Lower leg skin (tissue), 4 donors: Measurements from ENCODE around the gene PIP5K1B. TPM values are rescaled to one million over a fixed set of nuclear protein-coding genes. Genes with fewer than 3 reads are reported as not detected.

Source experiments
- DNase-seq, 2 donors: peaks; one replicate each; pipeline ENCODE4 v3.0.0-alpha.2; 2019; ENCODE audit warnings: low spot score in 2 of 2
- H3K4me3 ChIP-seq: fragments of 200-600 bp; sonication (generic); 2 replicates; pipeline ENCODE4 v1.5.1; 2017; ENCODE audit warnings: mild to moderate bottlenecking, low read depth; ENCODE audit not compliant: poor library complexity, severe bottlenecking
- POLR2A ChIP-seq, 2 donors: fragments of 450-650 bp; IDR thresholded peaks; one replicate each; pipeline ENCODE4 v1.6.1; 2016 to 2017; ENCODE audit warnings: antibody characterized with exemption in 2 of 2, mild to moderate bottlenecking in 1 of 2, moderate library complexity in 1 of 2
- WGBS, 2 donors: methylation state at CpG; one replicate each; pipeline ENCODE4 v1.1.5; 2018; 5-methylcytosine and 5-hydroxymethylcytosine counted together
- intact Hi-C: fragments of 100-400 bp; cut with DNase I; formaldehyde crosslinking; loops from one replicate; pipeline ENCODE4 v1.15.0; 2023; ENCODE audit warnings: low total_unique reads
- total RNA-seq, 4 donors: library from RNA; depleted of rRNA; stranded (reverse); fragments of >200 nt; gene quantifications; one replicate each; pipeline ENCODE4 v1.1.0, GENCODE V29; 2016
- TF ChIP-seq, protein P1 (sequence below), 3 donors: fragments of 450-650 bp; IDR thresholded peaks; one replicate each; pipeline ENCODE4 v1.5.1; 2016; ENCODE audit warnings: antibody characterized with exemption in 3 of 3, mild to moderate bottlenecking in 3 of 3, moderate library complexity in 2 of 3

The PIP5K1B gene
- total RNA-seq, 4 donors from 2014 or later, result 0.42 to 3.3 (median 2.7) TPM

DNA sequence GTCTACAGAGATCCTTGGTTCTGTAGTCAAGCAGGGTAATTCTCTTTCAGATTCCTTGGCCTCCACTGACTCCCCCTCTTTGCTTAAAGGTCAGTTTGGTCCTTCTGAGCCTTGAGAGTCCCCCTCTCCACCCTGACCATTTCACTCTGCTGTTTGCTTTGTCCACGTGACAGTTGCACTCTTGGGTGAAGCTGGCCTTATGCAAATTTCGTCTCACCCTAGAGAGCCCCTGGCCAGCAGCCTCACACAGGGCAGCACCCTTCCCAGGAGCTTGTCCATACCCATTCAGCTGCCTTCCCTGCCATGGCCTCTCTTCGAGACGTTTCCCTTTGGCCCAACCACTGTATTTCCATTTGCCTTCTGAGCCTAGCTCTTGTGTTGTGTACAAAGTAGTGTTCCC is 245.1 kb downstream of the PIP5K1B start:
- DNase-seq, result no peak
- WGBS, 2 donors, result 86 to 89% methylated on average over 4 of the region's 4 CpGs
- intact Hi-C loops, result no loop called here
- H3K4me3 ChIP-seq, result no peak overlapping the region
- no peak for TF ChIP-seq POLR2A (IDR thresholded peaks at IDR 0.05)
- TF ChIP-seq, protein P1, sequence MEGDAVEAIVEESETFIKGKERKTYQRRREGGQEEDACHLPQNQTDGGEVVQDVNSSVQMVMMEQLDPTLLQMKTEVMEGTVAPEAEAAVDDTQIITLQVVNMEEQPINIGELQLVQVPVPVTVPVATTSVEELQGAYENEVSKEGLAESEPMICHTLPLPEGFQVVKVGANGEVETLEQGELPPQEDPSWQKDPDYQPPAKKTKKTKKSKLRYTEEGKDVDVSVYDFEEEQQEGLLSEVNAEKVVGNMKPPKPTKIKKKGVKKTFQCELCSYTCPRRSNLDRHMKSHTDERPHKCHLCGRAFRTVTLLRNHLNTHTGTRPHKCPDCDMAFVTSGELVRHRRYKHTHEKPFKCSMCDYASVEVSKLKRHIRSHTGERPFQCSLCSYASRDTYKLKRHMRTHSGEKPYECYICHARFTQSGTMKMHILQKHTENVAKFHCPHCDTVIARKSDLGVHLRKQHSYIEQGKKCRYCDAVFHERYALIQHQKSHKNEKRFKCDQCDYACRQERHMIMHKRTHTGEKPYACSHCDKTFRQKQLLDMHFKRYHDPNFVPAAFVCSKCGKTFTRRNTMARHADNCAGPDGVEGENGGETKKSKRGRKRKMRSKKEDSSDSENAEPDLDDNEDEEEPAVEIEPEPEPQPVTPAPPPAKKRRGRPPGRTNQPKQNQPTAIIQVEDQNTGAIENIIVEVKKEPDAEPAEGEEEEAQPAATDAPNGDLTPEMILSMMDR (IDR thresholded peaks at IDR 0.05), result no peak

DNA sequence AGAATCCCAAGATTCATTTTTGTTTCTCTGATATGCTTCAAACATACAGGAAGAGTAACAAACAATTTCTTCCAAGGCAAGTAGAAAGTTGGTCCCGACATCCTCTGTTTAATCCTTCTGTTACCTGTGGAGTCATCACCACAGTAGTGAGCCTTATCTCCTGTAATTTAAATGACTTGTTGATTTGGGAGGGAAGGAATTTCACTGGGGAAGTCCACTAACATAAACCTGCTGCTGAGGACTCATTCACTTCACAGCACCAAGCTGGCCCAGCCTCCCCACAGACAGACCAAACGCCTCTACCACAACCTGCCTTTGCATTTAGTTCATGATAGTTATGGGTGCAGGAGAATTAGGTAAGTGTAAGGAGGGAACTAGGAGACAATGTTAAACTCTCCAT is 245.6 kb downstream of the PIP5K1B start:
- WGBS, 2 donors, result 87 to 92% methylated on average over 2 of the region's 2 CpGs
- no peak for TF ChIP-seq POLR2A (IDR thresholded peaks at IDR 0.05)
- TF ChIP-seq, protein P1 (IDR thresholded peaks at IDR 0.05), result no peak
- intact Hi-C loops, result no loop called here
- no peak overlapping the region for H3K4me3 ChIP-seq
- no peak for DNase-seq

DNA sequence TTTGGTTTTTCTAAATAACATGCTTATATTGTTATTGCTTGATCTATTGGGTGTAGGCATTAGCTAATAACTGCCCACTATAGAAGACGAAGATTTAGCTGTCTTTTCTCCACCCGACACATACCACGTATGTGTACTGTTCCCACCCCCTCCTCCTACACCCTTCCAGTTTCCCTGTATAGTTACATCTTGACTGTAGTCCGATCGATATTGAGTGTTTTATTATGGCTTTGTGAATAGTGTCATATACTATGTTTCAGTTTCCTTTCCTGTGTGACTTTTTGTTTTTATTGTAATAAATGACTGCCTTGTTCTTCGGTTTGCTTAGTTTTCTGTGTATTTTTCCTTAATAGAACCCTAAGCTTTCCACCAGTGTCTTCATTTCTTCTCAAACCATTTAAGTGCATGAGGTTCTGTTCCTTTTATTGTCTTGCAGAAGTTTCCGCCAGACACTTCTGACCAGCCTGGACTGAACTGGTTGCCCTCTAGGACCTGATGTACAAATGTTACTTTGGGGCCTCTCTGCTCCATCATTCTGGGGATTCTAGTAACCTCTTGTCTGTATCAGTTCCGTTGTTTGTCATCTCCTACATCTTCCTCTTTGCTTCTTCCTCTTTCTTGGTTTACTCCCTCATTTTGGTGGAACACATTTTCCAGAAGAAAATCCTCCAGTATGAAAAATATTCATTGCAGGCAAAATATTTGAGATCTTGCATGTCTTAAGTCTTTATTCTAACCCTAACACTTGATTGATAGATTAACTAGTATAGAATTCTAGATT is 247.0 kb downstream of the PIP5K1B start:
- intact Hi-C loops, result no loop called here
- TF ChIP-seq, protein P1 (IDR thresholded peaks at IDR 0.05), result no peak
- no peak for TF ChIP-seq POLR2A (IDR thresholded peaks at IDR 0.05)
- no peak overlapping the region for H3K4me3 ChIP-seq
- WGBS, 2 donors, result 82 to 83% methylated on average over 8 of the region's 8 CpGs
- no peak for DNase-seq

DNA sequence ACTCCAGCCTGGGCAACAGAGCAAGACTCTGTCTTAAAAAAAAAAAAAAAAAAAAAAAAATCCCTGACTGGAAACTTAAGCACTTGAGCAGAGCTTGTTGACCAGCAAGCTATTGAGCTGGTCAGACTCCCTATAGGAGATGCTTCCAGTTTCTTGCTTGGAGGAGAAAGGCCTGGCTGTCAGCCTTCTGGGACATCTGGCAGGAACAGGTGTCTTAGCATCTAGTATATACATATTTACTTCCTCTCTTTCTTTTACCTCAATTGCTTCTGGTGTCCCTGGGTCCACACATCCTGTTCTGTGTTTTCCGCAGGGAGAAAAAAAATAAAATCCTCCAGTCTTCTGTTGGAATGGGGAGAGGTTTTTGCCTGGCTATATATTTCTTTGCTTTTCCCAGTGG is 248.7 kb downstream of the PIP5K1B start:
- TF ChIP-seq, protein P1 (IDR thresholded peaks at IDR 0.05), result no peak
- TF ChIP-seq POLR2A (IDR thresholded peaks at IDR 0.05), result no peak

DNA sequence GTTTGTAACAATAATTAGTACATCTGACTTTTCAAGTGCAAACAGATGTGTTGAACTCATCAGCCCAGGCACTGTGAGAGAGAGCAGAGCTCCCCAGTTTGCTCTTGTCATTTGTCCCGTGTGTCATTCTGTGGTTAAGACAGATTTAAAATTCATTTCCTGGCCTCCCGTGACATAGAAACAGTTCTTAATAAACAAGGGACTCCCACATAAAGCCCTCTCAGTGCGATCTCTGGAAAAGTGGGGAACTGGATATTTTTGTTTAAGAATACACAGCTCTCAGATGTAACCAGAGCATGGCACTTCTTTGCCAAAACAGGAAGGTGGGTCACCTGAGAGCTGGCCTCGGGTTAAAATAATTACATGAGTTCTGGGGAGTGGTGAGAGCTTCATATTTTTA is 250.3 kb downstream of the PIP5K1B start:
- no peak for TF ChIP-seq POLR2A (IDR thresholded peaks at IDR 0.05)
- TF ChIP-seq, protein P1 (IDR thresholded peaks at IDR 0.05), result no peak
- no peak for DNase-seq
- intact Hi-C loops, result no loop called here
- 25 to 26% methylated on average over 4 of the region's 4 CpGs for WGBS, 2 donors
- no peak overlapping the region for H3K4me3 ChIP-seq

More for the DNA sequence above, 248.7 kb downstream of the PIP5K1B start:
- DNase-seq, result no peak
- 74 to 97% methylated on average over 1 of the region's 1 CpG for WGBS, 2 donors
- intact Hi-C loops, result no loop called here
- no peak overlapping the region for H3K4me3 ChIP-seq

DNA sequence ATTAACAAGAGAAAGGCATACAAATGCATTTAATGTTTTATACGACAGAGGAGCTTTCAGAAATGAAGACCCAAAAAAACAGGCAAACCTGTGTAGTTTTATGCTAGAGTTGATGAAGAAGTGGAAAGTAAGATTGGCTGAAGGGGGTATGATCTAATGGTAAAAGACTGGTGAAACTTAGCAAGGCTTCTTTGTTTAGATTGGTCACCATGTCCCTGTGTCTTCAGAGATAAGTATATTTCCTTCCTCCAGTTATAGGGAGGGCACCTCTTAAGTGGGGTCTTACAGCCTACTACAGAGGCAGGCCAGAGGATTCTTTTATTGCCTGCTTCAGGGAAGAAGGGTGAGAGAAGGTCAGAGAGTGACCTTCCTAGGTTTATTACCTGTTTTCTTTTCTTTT is 252.4 kb downstream of the PIP5K1B start:
- TF ChIP-seq POLR2A (IDR thresholded peaks at IDR 0.05), result no peak
- TF ChIP-seq, protein P1 (IDR thresholded peaks at IDR 0.05), result no peak
- 91 to 93% methylated on average over 1 of the region's 1 CpG for WGBS, 2 donors
- intact Hi-C loops, result no loop called here
- DNase-seq, result no peak
- H3K4me3 ChIP-seq, result no peak overlapping the region
